ENCODE data around the gene SAA1.

The SAA1 gene

DNA sequence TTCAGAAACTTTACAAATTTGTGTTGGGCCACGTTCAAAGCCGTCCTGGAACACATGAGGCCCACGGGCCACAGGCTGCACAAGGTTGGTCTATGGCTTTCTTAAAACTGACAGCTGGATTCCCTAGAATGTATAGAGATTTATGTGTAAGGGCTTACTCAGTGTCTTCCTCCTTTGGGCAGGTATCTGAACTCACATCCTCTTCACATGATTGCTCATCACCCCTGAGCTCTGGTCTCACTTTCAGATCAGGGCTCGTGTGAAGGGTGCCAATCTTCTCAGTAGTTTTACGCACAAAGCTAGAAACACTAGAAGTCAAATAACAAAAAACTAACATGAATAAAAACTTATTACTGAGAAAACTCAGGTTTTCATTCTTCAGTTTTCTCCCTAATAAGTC lies 28.8 kb downstream of the SAA1 start:
- H3K4me1 ChIP-seq (ENCODE audit: insufficient read depth, low read length, severe bottlenecking): no peaks in the 10 kb centered on the region
- no peaks in the 10 kb centered on the region for H3K79me2 ChIP-seq (ENCODE audit: insufficient read depth, low read length)
- H2AFZ ChIP-seq (ENCODE audit: low read length): no peak overlapping the region
- no peak overlapping the region for H3K4me3 ChIP-seq (ENCODE audit: low read depth, low read length, poor library complexity, severe bottlenecking)
- no peaks in the 10 kb centered on the region for H3K9me2 ChIP-seq (ENCODE audit: low read depth, low read length)
- H4K20me1 ChIP-seq (ENCODE audit: insufficient read depth, low read length): no peaks in the 10 kb centered on the region
- no peak for TF ChIP-seq EZH2 (IDR thresholded peaks at IDR 0.05; ENCODE audit: borderline replicate concordance, low read length)
- TF ChIP-seq, protein P1, sequence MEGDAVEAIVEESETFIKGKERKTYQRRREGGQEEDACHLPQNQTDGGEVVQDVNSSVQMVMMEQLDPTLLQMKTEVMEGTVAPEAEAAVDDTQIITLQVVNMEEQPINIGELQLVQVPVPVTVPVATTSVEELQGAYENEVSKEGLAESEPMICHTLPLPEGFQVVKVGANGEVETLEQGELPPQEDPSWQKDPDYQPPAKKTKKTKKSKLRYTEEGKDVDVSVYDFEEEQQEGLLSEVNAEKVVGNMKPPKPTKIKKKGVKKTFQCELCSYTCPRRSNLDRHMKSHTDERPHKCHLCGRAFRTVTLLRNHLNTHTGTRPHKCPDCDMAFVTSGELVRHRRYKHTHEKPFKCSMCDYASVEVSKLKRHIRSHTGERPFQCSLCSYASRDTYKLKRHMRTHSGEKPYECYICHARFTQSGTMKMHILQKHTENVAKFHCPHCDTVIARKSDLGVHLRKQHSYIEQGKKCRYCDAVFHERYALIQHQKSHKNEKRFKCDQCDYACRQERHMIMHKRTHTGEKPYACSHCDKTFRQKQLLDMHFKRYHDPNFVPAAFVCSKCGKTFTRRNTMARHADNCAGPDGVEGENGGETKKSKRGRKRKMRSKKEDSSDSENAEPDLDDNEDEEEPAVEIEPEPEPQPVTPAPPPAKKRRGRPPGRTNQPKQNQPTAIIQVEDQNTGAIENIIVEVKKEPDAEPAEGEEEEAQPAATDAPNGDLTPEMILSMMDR (IDR thresholded peaks at IDR 0.05; ENCODE audit: low read length): no peak
- no peak overlapping the region for H3K27ac ChIP-seq (ENCODE audit: low read depth, low read length, poor library complexity, severe bottlenecking)
- no peaks in the 10 kb centered on the region for H3K9me3 ChIP-seq (ENCODE audit: low read length)
- H3K27me3 ChIP-seq (ENCODE audit: insufficient read depth, low read length): no peaks in the 10 kb centered on the region
- no peaks in the 10 kb centered on the region for H3F3A ChIP-seq (ENCODE audit: insufficient read depth, low read length)
- H3K4me2 ChIP-seq (ENCODE audit: low read length): no peak overlapping the region
- H3K9ac ChIP-seq (ENCODE audit: low read length): no peak overlapping the region
- H3K36me3 ChIP-seq (ENCODE audit: insufficient read depth, low read length): peaks cover 95% of the 10 kb centered on the region

DNA sequence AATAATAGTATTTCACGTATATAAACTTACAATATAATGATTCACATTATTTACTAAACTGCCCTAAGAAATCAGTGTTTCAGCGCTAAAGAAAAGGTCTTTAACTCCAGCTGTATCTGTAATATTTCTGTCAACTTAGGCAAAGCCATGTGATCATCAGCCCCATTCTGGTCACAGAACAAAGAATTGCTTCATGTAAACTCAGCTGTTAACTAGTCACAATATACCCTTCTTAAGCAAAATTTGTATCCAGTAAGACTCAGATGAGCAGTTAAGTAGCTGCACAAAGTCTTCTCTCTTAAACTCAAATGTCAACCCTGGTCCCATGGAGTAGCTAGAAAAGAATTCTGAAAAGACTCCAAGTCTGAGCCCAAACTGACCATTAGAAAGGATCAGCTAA lies 29.3 kb downstream of the SAA1 start:
- Histone ChIP-seq H3K27ac (ENCODE audit: low read depth, low read length, poor library complexity, severe bottlenecking) (no peak overlapping the region), H4K20me1 (ENCODE audit: insufficient read depth, low read length) (no peaks in the 10 kb centered on the region), H3K79me2 (ENCODE audit: insufficient read depth, low read length) (no peaks in the 10 kb centered on the region), H3K36me3 (ENCODE audit: insufficient read depth, low read length) (peaks cover 95% of the 10 kb centered on the region), H3K9me3 (ENCODE audit: low read length) (no peaks in the 10 kb centered on the region), H3K9ac (ENCODE audit: low read length) (no peak overlapping the region), H3K4me1 (ENCODE audit: insufficient read depth, low read length, severe bottlenecking) (no peaks in the 10 kb centered on the region), H3F3A (ENCODE audit: insufficient read depth, low read length) (no peaks in the 10 kb centered on the region), H3K9me2 (ENCODE audit: low read depth, low read length) (no peaks in the 10 kb centered on the region), H3K4me2 (ENCODE audit: low read length) (no peak overlapping the region), H3K27me3 (ENCODE audit: insufficient read depth, low read length) (no peaks in the 10 kb centered on the region), H2AFZ (ENCODE audit: low read length) (no peak overlapping the region), H3K4me3 (ENCODE audit: low read depth, low read length, poor library complexity, severe bottlenecking) (no peak overlapping the region)
- no peak for TF ChIP-seq EZH2 (IDR thresholded peaks at IDR 0.05; ENCODE audit: borderline replicate concordance, low read length)
- TF ChIP-seq, protein P1 (IDR thresholded peaks at IDR 0.05; ENCODE audit: low read length): no peak

DNA sequence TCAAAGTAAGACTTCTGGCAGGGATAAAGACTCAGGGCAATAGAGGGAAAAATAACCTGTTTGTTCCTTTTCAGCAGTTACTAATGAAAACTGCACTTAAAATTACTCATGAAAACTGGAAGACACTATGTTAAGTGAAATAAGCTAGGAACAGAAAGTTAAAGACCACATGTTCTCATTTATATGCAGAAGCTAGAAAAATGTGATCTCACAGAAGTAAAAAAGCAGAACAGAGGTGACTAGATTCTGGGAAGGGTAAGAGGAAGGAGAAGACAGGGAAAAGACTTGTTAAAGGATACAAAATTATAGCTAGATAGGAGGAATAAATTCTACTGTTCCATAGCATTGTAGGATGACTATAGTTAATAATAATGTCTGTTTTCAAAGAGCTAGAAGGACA lies 33.7 kb downstream of the SAA1 start:
- Histone ChIP-seq H3K9me3 (ENCODE audit: low read length) (no peaks in the 10 kb centered on the region), H3K79me2 (ENCODE audit: insufficient read depth, low read length) (no peaks in the 10 kb centered on the region), H2AFZ (ENCODE audit: low read length) (no peak overlapping the region), H3K27ac (ENCODE audit: low read depth, low read length, poor library complexity, severe bottlenecking) (no peak overlapping the region), H3K9ac (ENCODE audit: low read length) (no peak overlapping the region), H3K27me3 (ENCODE audit: insufficient read depth, low read length) (no peaks in the 10 kb centered on the region), H3K4me3 (ENCODE audit: low read depth, low read length, poor library complexity, severe bottlenecking) (no peak overlapping the region), H3K9me2 (ENCODE audit: low read depth, low read length) (no peaks in the 10 kb centered on the region), H3K4me1 (ENCODE audit: insufficient read depth, low read length, severe bottlenecking) (no peaks in the 10 kb centered on the region), H3F3A (ENCODE audit: insufficient read depth, low read length) (no peaks in the 10 kb centered on the region), H3K4me2 (ENCODE audit: low read length) (no peak overlapping the region), H3K36me3 (ENCODE audit: insufficient read depth, low read length) (peaks cover 94% of the 10 kb centered on the region), H4K20me1 (ENCODE audit: insufficient read depth, low read length) (no peaks in the 10 kb centered on the region)
- TF ChIP-seq, protein P1 (IDR thresholded peaks at IDR 0.05; ENCODE audit: low read length): no peak
- TF ChIP-seq EZH2 (IDR thresholded peaks at IDR 0.05; ENCODE audit: borderline replicate concordance, low read length): no peak

Data from OCI-LY1 (cell line).